GM10266 (cell line): ENCODE data around the gene FYN.
A peak's percentile ranks its signal among the peaks of the same experiment; 100 is the strongest.

Source experiments
- DNase-seq: peaks from one replicate; pipeline ENCODE4 v3.0.0; 2012; ENCODE audit errors: extremely low spot score
- TF ChIP-seq, protein P1 (sequence below): IDR thresholded peaks from 2 replicates; pipeline ENCODE4 v1.5.1; 2012; ENCODE audit warnings: mild to moderate bottlenecking, low read depth; ENCODE audit not compliant: control insufficient read depth, insufficient read depth; ENCODE audit errors: missing control alignments

FYN gene

GRCh38 chr6:111723412-111723970, 149.8 kb downstream of the FYN start:
- TF ChIP-seq, protein P1, sequence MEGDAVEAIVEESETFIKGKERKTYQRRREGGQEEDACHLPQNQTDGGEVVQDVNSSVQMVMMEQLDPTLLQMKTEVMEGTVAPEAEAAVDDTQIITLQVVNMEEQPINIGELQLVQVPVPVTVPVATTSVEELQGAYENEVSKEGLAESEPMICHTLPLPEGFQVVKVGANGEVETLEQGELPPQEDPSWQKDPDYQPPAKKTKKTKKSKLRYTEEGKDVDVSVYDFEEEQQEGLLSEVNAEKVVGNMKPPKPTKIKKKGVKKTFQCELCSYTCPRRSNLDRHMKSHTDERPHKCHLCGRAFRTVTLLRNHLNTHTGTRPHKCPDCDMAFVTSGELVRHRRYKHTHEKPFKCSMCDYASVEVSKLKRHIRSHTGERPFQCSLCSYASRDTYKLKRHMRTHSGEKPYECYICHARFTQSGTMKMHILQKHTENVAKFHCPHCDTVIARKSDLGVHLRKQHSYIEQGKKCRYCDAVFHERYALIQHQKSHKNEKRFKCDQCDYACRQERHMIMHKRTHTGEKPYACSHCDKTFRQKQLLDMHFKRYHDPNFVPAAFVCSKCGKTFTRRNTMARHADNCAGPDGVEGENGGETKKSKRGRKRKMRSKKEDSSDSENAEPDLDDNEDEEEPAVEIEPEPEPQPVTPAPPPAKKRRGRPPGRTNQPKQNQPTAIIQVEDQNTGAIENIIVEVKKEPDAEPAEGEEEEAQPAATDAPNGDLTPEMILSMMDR: no peak

GRCh38 chr6:111722179-111722731, 151.0 kb downstream of the FYN start:
- no peak for DNase-seq
- TF ChIP-seq, protein P1: no peak

More at GRCh38 chr6:111723412-111723970, 149.8 kb downstream of the FYN start:
- DNase-seq: no peak

DNA sequence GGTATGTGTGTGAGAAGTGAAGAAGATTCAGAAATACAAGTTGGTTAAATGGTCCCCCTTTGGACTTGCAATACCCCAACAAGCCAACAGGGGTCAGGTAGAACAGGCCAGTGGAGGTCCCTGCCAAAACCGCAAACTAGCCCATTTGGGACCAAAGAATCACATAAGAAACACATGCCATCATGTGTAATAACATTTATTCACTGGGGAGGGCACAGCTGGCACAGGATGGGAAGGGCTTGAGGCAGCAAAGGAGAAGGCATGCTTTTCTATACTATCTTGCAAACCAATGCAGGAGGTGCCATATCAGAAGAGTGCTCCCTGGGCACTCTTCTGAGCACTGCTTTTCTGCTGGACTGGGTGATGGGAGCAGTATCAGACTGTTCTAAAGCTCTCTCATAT, 151.5 kb downstream of the FYN start:
- TF ChIP-seq, protein P1: peak; percentile 63
- peak; percentile 35 for DNase-seq

- TF ChIP-seq, protein P1: no peak
- no peak for DNase-seq
Observed at GRCh38 chr6:111720931-111721496, 152.2 kb downstream of the FYN start.

DNA sequence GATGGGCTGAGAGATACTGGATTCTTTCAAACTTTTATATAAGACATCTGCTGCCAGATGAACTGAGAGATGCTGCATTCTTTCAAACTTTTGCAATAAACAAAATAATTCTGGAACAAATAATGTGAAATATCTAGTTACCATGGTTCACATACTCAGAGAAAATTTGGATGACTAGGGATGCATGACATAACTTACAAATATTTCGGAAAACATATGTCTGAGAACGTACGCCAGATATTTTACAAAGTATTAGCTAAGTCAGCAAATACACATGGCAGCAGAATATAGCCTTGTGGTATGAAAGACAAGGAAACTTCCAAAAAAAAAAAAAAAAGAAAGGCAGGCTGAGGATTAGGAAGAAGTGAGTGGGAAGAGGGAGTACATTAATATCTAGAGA, 154.3 kb downstream of the FYN start:
- TF ChIP-seq, protein P1: no peak
- no peak for DNase-seq

- no peak for DNase-seq
Observed at GRCh38 chr6:111718326-111718725, 154.9 kb downstream of the FYN start.

GRCh38 chr6:111717621-111718020, 155.6 kb downstream of the FYN start:
- TF ChIP-seq, protein P1: no peak
- DNase-seq: no peak

More at GRCh38 chr6:111718326-111718725, 154.9 kb downstream of the FYN start:
- TF ChIP-seq, protein P1: no peak
